ENCODE data around the gene PPT1.

- TF ChIP-seq, protein P1, sequence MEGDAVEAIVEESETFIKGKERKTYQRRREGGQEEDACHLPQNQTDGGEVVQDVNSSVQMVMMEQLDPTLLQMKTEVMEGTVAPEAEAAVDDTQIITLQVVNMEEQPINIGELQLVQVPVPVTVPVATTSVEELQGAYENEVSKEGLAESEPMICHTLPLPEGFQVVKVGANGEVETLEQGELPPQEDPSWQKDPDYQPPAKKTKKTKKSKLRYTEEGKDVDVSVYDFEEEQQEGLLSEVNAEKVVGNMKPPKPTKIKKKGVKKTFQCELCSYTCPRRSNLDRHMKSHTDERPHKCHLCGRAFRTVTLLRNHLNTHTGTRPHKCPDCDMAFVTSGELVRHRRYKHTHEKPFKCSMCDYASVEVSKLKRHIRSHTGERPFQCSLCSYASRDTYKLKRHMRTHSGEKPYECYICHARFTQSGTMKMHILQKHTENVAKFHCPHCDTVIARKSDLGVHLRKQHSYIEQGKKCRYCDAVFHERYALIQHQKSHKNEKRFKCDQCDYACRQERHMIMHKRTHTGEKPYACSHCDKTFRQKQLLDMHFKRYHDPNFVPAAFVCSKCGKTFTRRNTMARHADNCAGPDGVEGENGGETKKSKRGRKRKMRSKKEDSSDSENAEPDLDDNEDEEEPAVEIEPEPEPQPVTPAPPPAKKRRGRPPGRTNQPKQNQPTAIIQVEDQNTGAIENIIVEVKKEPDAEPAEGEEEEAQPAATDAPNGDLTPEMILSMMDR (IDR thresholded peaks at IDR 0.05): no peak
- TF ChIP-seq POLR2A (IDR thresholded peaks at IDR 0.05) (no peak), EP300 (IDR thresholded peaks at IDR 0.05) (no peak)
Measured at GRCh38 chr1:40120128-40120527, 23.1 kb upstream of the PPT1 start.

Measured in stomach (tissue), 4 donors.